Central memory CD8-positive, alpha-beta T cell (primary cell): ENCODE data around the gene MAPK8IP2.
A peak's percentile ranks its signal among the peaks of the same experiment; 100 is the strongest.

Source experiments
- ATAC-seq: fragments of 150-1000 bp; cut with Tn5 transposase; replicated peaks from 2 replicates; pipeline ENCODE4 v1.10.0; 2022; ENCODE audit warnings: mild to moderate bottlenecking, moderate FRiP score, moderate number of reproducible peaks; ENCODE audit not compliant: poor library complexity, severe bottlenecking; ENCODE audit errors: extremely low read depth
- DNase-seq, 2 donors: peaks; one replicate each; pipeline ENCODE4 v3.0.0; 2021; ENCODE audit warnings: low spot score in 2 of 2
- H3K27ac Mint-ChIP-seq: one replicate; pipeline ENCODE4 v1.8.0; 2022; ENCODE audit warnings: low read depth, mild to moderate bottlenecking, moderate library complexity, mixed read lengths
- H3K27me3 Mint-ChIP-seq: one replicate; pipeline ENCODE4 v1.8.0; 2022; ENCODE audit warnings: mixed read lengths
- H3K36me3 Mint-ChIP-seq: one replicate; pipeline ENCODE4 v1.8.0; 2022; ENCODE audit warnings: mild to moderate bottlenecking, moderate library complexity, mixed read lengths; ENCODE audit not compliant: insufficient read depth
- H3K4me1 Mint-ChIP-seq: one replicate; pipeline ENCODE4 v1.8.0; 2022; ENCODE audit warnings: mixed read lengths
- H3K4me3 Mint-ChIP-seq: one replicate; pipeline ENCODE4 v1.8.0; 2022; ENCODE audit warnings: mild to moderate bottlenecking, moderate library complexity, mixed read lengths
- H3K9me3 Mint-ChIP-seq: one replicate; pipeline ENCODE4 v1.8.0; 2022; ENCODE audit warnings: mixed read lengths

MAPK8IP2 gene

DNA sequence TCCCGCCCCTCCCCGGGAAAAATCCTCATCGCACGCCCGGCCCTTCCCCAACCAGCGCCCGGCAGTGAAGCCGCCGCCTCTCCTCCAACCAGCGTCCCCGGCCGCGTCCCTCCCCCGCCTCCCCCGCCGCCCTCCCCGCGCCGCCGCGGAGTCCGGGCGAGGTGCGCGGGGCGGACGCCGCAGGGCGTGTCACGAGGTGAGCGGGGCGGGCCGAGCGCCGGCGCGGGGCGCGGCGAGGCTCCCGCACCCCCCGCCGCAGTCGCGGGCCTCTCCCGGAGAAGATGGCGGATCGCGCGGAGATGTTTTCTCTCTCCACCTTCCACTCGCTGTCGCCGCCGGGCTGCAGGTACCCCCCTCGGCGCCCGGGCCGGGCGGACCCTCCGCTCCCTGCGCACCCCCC, at the start of gene MAPK8IP2:
Gene MAPK8IP2, plus strand, starts transcription at position 256 of the 400 bp plus-strand sequence. Its CDS starts 26 bp downstream, at position 282.
- ATAC-seq (no peak), DNase-seq (no peak)
- Mint-ChIP-seq H3K4me3 (peak within 1 kb of the TSS; percentile 72), H3K9me3 (no peaks in the 10 kb centered on the region), H3K27ac (no peak within 1 kb of the TSS), H3K4me1 (peaks cover 10% of the 10 kb centered on the region), H3K36me3 (peaks cover 5% of the 10 kb centered on the region), H3K27me3 (peaks cover 31% of the 10 kb centered on the region)

DNA sequence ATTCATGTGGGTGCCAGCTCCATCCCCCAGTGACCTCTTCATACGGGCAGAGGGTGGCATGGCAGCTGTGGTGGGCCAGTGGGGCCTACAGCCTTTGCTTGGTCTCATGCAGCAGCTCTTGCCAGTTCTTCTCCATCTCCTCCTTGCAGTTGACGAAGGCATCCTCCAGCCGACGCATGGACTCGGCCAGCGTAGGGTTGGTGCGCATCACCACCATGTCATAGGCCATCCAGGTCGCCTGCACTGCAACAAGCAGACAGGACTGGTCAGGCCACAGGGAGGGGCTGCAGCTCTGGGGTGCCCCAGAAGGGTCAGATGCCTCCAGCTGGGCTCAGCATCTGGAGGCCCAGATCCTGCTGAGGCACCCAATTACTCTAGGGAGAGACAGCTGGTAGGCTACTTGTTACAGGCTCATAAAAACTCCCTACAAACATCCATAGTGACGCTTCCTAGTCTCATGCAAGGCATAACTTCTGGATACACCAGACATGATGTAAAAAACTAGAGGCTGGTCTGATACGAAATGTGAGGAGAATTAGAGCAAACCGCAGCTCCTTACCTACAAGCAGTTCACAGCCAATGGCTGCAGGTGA, 49.3 kb upstream of the MAPK8IP2 start:
- H3K27ac Mint-ChIP-seq, result no peak overlapping the region
- H3K36me3 Mint-ChIP-seq, result peaks cover 4% of the 10 kb centered on the region
- H3K27me3 Mint-ChIP-seq, result no peaks in the 10 kb centered on the region
- DNase-seq, result no peak
- peak overlapping the region; percentile 46 for H3K4me3 Mint-ChIP-seq
- no peaks in the 10 kb centered on the region for H3K9me3 Mint-ChIP-seq
- H3K4me1 Mint-ChIP-seq, result peaks cover 18% of the 10 kb centered on the region
- ATAC-seq, result no peak

DNA sequence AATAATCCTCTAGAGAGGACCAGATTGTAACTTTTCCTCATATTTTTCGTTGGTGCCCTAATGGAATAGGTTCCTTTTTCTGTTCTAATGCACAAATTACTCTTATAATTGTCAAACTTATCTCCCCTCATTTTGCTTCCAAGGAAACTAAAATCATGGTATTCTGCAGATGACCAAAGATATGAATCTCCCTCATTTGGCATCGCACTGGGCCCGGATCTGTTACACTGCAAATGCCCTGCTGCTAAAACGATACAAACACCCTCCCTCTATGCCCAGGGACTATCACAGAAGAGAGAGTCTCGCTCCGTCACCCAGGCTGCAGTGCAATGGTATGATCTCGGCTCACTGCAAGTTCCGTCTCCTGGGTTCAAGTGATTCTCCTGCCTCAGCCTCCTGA, 47.3 kb upstream of the MAPK8IP2 start:
- Mint-ChIP-seq H3K27me3 (no peaks in the 10 kb centered on the region), H3K27ac (no peak overlapping the region), H3K36me3 (peaks cover 4% of the 10 kb centered on the region), H3K4me1 (peaks cover 18% of the 10 kb centered on the region), H3K4me3 (no peak overlapping the region), H3K9me3 (no peaks in the 10 kb centered on the region)
- DNase-seq, result no peak
- no peak for ATAC-seq

DNA sequence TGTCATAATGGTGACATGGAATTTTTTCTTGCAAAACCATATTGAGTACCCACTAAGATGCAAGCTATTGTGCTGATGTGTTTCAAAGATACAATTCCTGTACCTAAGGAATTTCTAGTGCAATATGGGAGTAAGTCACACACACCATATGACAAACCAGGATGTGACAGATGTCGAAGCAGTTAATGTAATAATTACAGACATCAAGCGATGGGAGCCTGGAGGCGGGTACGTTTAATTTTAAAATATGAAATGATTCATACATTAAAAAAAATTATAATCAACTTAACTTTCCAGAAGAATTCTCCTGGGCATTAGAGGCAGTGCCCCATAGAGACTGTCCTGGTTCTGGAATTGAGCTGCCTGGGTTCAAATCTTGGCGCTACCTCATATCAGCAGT, 43.9 kb upstream of the MAPK8IP2 start:
- peaks cover 10% of the 10 kb centered on the region for H3K4me1 Mint-ChIP-seq
- H3K27ac Mint-ChIP-seq, result no peak overlapping the region
- H3K4me3 Mint-ChIP-seq, result no peak overlapping the region
- no peaks in the 10 kb centered on the region for H3K27me3 Mint-ChIP-seq
- DNase-seq (no peak), ATAC-seq (no peak)
- no peaks in the 10 kb centered on the region for H3K9me3 Mint-ChIP-seq
- peaks cover 3% of the 10 kb centered on the region for H3K36me3 Mint-ChIP-seq

DNA sequence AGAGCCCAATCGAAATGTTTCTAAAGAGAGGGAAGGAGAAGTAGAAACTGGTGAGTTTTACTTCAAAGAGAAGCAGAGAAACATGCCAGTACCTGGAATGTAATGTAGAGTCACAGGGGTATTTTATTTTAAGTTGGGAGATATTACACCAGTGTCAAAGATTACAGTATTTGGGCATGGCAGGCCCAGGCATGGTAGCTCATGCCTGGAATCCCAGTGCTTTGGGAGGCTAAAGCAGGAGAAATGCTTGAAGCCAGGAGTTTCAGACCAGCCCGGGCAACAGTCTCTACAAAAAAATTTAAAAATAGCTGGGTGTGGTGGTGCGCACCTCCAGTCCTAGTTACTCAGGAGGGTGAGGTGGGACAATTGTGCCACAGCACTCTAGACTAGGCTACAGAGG, 40.6 kb upstream of the MAPK8IP2 start:
- DNase-seq, result no peak
- Mint-ChIP-seq H3K27me3 (no peaks in the 10 kb centered on the region), H3K4me3 (no peak overlapping the region), H3K27ac (no peak overlapping the region), H3K9me3 (no peaks in the 10 kb centered on the region), H3K36me3 (peaks cover 6% of the 10 kb centered on the region), H3K4me1 (peaks cover 24% of the 10 kb centered on the region)
- no peak for ATAC-seq

DNA sequence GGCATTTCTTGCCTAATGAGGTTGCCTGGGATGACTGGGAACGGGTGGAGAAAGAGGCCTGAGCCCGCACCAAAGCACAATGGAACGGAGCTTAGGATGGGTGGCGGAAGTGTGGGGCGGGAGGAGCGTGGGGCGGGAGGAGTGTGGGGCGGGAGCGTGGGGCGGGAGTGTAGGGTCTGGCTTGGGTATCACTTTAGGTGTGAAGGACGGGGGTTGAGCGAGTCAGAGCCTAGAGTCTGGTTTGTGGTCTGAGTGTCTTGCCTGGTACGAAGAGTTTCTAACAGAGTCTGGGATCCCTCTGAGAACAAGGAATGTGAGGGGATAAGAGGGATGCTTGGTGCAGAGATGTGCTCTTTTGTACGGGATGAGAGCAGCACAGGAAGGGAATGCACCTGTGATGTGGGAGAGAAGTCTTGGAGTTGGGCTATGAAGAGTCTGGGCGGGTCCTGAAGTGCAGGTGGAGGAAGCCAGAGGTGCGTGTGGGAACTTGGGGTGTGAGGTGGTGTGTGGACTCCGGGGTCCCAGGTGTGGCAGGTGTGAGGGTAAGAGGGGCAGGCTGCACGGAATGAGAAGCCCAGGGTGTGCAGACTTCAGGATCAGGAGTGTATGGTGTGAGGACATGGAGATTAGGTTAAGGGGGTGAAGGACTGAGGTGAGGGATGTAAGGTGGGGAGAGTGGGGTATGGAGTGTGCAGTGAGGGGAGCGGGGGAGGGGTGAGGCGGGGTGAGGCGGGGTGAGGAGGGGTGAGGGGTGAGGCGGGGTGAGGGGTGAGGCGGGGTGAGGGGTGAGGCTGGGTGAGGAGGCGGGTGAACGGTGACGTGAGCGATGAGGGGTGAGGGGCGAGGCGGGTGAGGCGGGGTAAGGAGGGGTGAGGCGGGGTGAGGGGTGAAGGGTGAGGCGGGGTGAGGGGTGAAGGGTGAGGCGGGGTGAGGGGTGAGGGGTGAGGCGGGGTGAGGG, 38.9 kb upstream of the MAPK8IP2 start:
- Mint-ChIP-seq H3K9me3 (no peaks in the 10 kb centered on the region), H3K4me1 (peaks cover 24% of the 10 kb centered on the region), H3K36me3 (peaks cover 3% of the 10 kb centered on the region), H3K27ac (peak overlapping the region; percentile 93), H3K27me3 (no peaks in the 10 kb centered on the region), H3K4me3 (peak overlapping the region; percentile 68)
- ATAC-seq, result peak; percentile 45
- DNase-seq, result no peak

DNA sequence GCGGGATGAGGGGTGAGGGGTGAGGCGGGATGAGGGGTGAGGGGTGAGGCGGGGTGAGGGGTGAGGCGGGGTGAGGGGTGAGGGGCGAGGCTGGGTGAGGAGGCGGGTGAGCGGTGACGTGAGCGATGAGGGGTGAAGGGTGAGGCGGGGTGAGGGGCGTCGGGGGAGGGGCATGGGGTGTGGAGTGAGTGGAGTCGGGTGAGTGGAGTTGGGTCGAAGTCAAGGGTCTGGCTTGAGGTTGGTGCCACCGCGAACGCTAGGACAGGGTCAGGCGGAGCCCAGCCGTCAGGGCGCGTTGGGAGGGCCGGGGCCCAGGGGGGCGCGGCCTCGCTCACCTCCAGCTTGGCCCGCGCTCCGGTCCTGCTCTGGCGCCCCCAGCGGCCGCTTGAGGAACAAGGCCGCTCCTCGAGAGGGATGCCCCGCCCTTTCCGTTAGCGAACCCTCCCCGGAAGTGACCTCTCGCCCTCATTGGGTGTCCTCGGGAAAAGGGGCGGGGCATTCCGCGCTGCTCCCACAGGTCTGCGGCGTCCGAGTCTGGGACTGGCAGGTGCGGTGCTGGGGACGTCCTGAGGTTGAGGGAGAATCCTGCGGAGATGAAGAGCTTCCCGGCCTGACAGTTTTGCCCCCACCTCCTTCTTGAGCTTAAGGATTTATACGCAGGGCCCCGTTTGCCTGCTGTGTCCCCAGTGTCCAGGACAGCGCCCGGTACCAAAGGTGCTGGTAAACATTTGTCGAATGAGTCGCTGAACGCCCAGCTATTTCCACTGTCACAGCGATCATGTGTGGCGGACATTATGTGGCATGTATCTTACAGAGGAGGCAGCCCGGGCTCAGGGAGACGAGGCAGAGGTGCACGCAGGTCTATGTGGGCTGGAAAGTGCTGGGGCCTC, 37.8 kb upstream of the MAPK8IP2 start, which contains the start of gene SYCE3:
Gene SYCE3, minus strand, starts transcription at position 397 of the 890 bp plus-strand sequence. CDS start 6,514 bp downstream, outside the sequence.
- DNase-seq, result peak; percentile 95 to 98
- H3K27me3 Mint-ChIP-seq, result no peaks in the 10 kb centered on the region
- peak within 1 kb of the TSS; percentile 93 for H3K27ac Mint-ChIP-seq
- H3K4me1 Mint-ChIP-seq, result peaks cover 24% of the 10 kb centered on the region
- peak; percentile 90 for ATAC-seq
- H3K9me3 Mint-ChIP-seq, result no peaks in the 10 kb centered on the region
- H3K36me3 Mint-ChIP-seq, result peaks cover 3% of the 10 kb centered on the region
- H3K4me3 Mint-ChIP-seq, result peak within 1 kb of the TSS; percentile 86

DNA sequence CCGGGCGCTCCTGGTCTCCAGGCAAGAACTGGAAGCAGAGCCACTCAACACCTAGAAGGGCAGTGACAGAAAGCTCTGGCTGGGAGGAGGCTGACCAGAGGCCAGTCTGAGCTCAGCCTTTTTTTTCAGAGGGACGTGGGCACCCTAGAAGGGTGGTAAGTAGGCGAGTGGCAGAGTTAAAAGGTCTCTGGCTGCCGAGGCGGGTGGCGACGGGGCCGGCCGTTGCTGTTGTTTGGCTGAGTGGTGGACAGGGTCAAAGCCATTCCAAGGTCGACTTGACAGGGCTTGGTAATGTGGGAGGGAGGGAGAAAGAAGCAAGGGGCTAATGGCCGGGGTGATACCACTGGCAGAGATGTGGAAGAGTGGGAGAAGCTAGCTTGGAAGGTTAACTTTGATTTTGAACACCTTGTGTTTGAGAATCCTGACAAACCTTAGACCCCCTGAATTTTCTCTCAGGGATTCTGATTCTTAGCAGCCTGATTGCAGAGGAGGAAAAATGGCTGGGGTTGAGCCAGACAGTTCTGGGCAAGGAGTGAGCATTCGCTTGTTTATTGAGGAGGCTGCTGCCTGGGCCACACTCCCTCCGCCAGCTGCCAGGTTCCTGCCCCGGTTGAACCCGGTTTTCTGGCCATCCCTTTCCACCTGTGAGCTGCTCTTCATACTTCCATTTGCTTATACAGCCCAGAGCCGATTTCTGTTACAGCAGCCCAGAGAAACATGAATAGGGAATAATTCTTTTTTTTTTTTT, 37.0 kb upstream of the MAPK8IP2 start:
- DNase-seq (no peak), ATAC-seq (no peak)
- no peaks in the 10 kb centered on the region for H3K27me3 Mint-ChIP-seq
- no peaks in the 10 kb centered on the region for H3K9me3 Mint-ChIP-seq
- H3K27ac Mint-ChIP-seq, result peak overlapping the region; percentile 56
- peaks cover 4% of the 10 kb centered on the region for H3K36me3 Mint-ChIP-seq
- H3K4me3 Mint-ChIP-seq, result peak overlapping the region; percentile 86
- peaks cover 24% of the 10 kb centered on the region for H3K4me1 Mint-ChIP-seq

DNA sequence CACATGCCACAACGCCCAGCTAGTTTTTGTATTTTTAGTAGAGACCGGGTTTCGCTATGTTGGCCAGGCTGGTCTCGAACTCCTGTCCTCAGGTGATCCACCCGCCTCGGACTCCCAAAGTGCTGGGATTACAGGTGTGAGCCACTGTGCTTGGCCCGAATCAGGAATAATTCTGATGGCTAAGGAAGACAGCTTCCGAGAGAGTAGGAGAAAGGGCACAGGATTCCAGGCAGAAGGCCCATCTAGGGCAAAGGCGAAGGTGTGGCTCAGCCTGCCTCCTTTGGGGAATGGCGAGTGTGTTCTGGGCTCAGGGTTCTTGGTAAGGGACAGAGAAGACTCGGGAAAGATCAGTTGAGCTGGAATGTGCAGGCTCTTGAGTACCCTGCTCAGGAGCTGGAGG, 36.3 kb upstream of the MAPK8IP2 start:
- DNase-seq (no peak), ATAC-seq (no peak)
- Mint-ChIP-seq H3K27me3 (no peaks in the 10 kb centered on the region), H3K4me1 (peaks cover 24% of the 10 kb centered on the region), H3K9me3 (no peaks in the 10 kb centered on the region), H3K27ac (no peak overlapping the region), H3K36me3 (peaks cover 4% of the 10 kb centered on the region), H3K4me3 (no peak overlapping the region)

DNA sequence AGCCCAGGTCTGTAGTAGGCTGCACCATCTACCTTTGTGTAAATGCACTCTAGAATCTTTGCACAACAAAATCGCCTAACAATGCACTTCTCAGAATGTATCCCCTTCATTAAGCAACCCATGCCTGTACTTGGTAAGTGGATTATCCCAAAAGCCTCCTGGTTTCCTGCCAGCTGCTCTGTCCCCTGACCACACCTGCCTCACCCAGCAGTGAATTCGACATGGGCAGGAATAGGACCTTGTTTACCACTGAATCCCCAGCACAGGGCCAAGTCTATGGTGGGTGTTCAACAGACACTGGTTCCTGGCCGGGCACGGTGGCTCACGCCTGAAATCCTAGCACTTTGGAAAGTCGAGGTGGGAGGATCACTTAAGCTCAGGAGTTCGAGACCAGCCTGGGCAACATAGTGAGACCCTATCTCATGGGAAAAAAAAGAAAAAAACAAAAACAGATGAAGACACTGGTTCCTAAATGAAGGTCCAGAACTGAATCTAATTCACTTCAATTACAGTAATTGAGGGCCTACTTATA, 32.8 kb upstream of the MAPK8IP2 start:
- DNase-seq (no peak), ATAC-seq (no peak)
- H3K36me3 Mint-ChIP-seq, result peaks cover 7% of the 10 kb centered on the region

DNA sequence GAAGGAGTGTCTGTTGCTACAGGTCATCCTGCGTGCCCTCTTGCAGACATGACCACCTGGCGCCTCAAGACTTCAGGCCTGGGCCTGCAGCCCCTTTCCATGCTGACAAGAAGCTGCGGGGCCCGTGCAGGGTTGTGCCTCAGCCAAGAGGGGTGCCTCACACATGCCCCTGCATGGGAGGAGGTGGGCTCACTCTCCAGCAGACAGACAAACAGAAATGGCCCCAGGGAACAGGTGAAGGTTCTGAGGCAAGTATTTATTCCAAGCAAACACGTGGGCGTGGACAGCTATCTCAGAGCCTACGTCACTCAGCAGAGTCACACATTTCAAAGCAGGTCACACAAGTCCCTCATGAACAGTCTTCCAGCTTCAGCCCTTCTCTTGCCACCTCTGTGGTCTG, 32.0 kb upstream of the MAPK8IP2 start:
- no peak for ATAC-seq
- Mint-ChIP-seq H3K9me3 (no peaks in the 10 kb centered on the region), H3K27me3 (no peaks in the 10 kb centered on the region), H3K27ac (no peak overlapping the region), H3K4me3 (no peak overlapping the region), H3K36me3 (peaks cover 6% of the 10 kb centered on the region), H3K4me1 (peaks cover under 1% of the 10 kb centered on the region)
- DNase-seq, result no peak

More for the DNA sequence above, 32.8 kb upstream of the MAPK8IP2 start:
- no peaks in the 10 kb centered on the region for H3K27me3 Mint-ChIP-seq
- H3K27ac Mint-ChIP-seq, result no peak overlapping the region
- no peaks in the 10 kb centered on the region for H3K9me3 Mint-ChIP-seq
- H3K4me3 Mint-ChIP-seq, result no peak overlapping the region
- H3K4me1 Mint-ChIP-seq, result peaks cover 9% of the 10 kb centered on the region
